Left renal pelvis (tissue), 4 donors: Measurements from ENCODE around the gene DGCR6L. TPM values are rescaled to one million over a fixed set of nuclear protein-coding genes. Genes with fewer than 3 reads are reported as not detected.
"Not testable (repeated sequence)": the region's sequence is repeated elsewhere in the genome, so short reads cannot be mapped to it uniquely, and the experiment has no call there.

Experiments used
- DNase-seq, 4 donors: peaks; one replicate each; pipeline ENCODE4 v3.0.0-alpha.2; 2013; ENCODE audit warnings: low read depth in 4 of 4, low spot score in 3 of 4
- polyA plus RNA-seq, 4 donors: library from polyadenylated mRNA; unstranded; fragments of 120-200 nt; gene quantifications; one replicate each; pipeline ENCODE4 v1.2.1, GENCODE V29; 2013; ENCODE audit not compliant: insufficient read length in 4 of 4

The DGCR6L gene
- polyA plus RNA-seq, 4 donors = 41.8 to 61.4 (median 45.7) TPM

- not testable (repeated sequence) for DNase-seq
Measured at GRCh38 chr22:20265772-20266666, 53.8 kb downstream of the DGCR6L start.

DNA sequence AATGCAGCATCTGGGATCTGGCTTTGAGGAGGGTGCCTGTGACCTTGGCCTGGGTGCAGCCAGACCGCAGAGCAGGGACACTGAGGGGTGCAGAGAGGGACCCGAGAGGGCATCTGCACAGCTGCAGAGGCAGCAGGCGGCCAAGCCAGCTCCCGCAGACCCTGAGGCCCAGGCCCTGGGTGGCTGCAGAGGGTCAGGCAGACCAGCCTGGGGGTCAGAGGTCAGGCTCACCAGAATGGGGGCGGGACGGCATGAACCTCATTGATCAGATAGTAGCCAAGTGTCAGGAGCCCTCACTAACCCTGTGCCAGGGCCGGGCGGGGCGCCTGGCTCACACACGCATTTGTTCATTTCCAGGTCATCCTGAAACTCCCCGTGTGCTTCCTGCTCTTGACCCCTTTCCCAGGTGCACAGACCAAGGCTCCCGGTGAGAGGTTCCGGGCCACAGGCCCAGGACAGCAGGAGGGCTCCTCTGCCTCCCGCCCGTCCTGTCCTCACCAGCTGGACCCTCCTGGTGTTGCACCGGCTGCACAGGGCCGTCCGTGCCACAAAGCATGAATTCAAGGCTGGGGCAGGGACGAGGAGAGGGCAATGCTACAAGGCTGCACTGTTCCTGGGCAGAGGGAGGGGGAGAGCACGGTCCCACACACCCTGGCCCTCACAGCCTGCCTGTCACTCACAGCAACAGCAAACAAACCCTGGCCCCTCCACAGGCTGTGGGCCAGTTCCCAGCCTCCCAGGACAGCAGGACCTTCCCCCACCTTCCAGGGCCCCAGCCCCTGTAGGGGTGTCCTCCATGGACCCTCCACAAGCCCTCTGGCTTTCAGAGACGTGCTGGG lies 55.0 kb downstream of the DGCR6L start:
- no peak for DNase-seq

Other genes starting within 250 kb of the DGCR6L start
- gene DGCR8, start 239.8 kb downstream of the DGCR6L start, polyA plus RNA-seq = 10 to 100 TPM; 29.6 to 62.1 (median 44.5) TPM
- gene RANBP1, start 204.0 kb downstream of the DGCR6L start, polyA plus RNA-seq = 100 to 1,000 TPM; 135 to 205 (median 183) TPM
- gene TRMT2A, start 202.8 kb downstream of the DGCR6L start, polyA plus RNA-seq = 10 to 100 TPM; 38.5 to 65.0 (median 42.5) TPM
- 10 to 100 TPM; 32.9 to 63.5 (median 43.9) TPM for gene ZDHHC8, start 188.3 kb downstream of the DGCR6L start, polyA plus RNA-seq
- gene CCDC188, start 169.0 kb downstream of the DGCR6L start, polyA plus RNA-seq = 1 to 10 TPM in 3 of 4 donors, under 1 TPM in 1; 0.34 to 2.3 (median 1.4) TPM
- gene RTN4R, start 51.7 kb downstream of the DGCR6L start, polyA plus RNA-seq = 10 to 100 TPM in 1 of 4 donors, 1 to 10 TPM in 3; 4.5 to 18.0 (median 7.2) TPM
- gene ZNF74, start 74.1 kb upstream of the DGCR6L start, polyA plus RNA-seq = 10 to 100 TPM; 13.6 to 21.8 (median 15.9) TPM
- gene SCARF2, start 117.8 kb upstream of the DGCR6L start, polyA plus RNA-seq = 10 to 100 TPM; 15.6 to 39.7 (median 22.4) TPM
- gene KLHL22, start 175.7 kb upstream of the DGCR6L start, polyA plus RNA-seq = 10 to 100 TPM; 26.7 to 43.0 (median 34.2) TPM
- 10 to 100 TPM; 33.3 to 64.4 (median 38.6) TPM for gene MED15, start 187.6 kb upstream of the DGCR6L start, polyA plus RNA-seq